Gastrocnemius medialis (tissue), 4 donors: ENCODE measurements around the gene RING1.

Experiments
- POLR2A ChIP-seq, 2 donors: fragments of 450-650 bp; IDR thresholded peaks; one replicate each; pipeline ENCODE4 v1.6.1; 2017; ENCODE audit warnings: antibody characterized with exemption in 2 of 2, mild to moderate bottlenecking in 2 of 2, moderate library complexity in 2 of 2
- TF ChIP-seq, protein P1 (sequence below), 5 experiments: fragments of 450-650 bp in 3 of 5; fragments of 200-600 bp in 2 of 5; sonication (generic) in 2 of 5; IDR thresholded peaks in 4 of 5; conservative IDR thresholded peaks in 1 of 5; 1 replicate in 4 of 5; 2 replicates in 1 of 5; pipeline ENCODE4 v1.5.1; 2016 to 2019; ENCODE audit warnings: antibody characterized with exemption in 5 of 5, mild to moderate bottlenecking in 3 of 5, moderate library complexity in 3 of 5

DNA sequence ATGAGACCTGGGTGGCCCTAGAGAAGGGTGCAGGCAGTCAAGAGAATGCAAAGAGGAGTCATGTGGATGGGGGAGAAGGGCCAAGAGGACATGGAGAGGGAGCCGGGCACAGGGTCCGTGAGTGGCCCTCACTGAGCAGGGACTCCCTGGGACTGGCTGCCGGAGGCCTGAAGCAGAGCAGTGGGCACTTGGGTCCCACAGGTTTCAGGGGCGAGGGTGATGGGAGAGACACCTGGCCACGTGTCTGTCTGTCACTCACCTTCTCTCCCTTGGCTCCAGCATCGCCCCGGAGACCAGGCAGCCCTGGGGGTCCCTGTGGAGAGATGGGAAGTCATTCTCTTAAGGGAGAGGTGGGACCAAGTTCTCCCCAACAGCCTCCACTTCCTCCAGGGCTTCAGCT, 41.5 kb upstream of the RING1 start:
- TF ChIP-seq, protein P1, sequence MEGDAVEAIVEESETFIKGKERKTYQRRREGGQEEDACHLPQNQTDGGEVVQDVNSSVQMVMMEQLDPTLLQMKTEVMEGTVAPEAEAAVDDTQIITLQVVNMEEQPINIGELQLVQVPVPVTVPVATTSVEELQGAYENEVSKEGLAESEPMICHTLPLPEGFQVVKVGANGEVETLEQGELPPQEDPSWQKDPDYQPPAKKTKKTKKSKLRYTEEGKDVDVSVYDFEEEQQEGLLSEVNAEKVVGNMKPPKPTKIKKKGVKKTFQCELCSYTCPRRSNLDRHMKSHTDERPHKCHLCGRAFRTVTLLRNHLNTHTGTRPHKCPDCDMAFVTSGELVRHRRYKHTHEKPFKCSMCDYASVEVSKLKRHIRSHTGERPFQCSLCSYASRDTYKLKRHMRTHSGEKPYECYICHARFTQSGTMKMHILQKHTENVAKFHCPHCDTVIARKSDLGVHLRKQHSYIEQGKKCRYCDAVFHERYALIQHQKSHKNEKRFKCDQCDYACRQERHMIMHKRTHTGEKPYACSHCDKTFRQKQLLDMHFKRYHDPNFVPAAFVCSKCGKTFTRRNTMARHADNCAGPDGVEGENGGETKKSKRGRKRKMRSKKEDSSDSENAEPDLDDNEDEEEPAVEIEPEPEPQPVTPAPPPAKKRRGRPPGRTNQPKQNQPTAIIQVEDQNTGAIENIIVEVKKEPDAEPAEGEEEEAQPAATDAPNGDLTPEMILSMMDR (IDR thresholded peaks at IDR 0.05 in 4 of 5, conservative IDR thresholded peaks at IDR 0.05 in 1 of 5) = no peak
- no peak for TF ChIP-seq POLR2A (IDR thresholded peaks at IDR 0.05)
